ENCODE data around the gene SIK1.

Gene SIK1

GRCh38 chr21:43365611-43366426 is 61.1 kb downstream of the SIK1 start:
- no peak for DNase-seq

- no peak for DNase-seq
Observed at GRCh38 chr21:43364851-43365424, 62.0 kb downstream of the SIK1 start.
